GM19025 (cell line): ENCODE results near the gene TMEM147.
A peak's percentile ranks its signal among the peaks of the same experiment; 100 is the strongest.
"Not testable (repeated sequence)": the region's sequence is repeated elsewhere in the genome, so short reads cannot be mapped to it uniquely, and the experiment has no call there.

Experiments
- ATAC-seq: cut with Tn5 transposase; IDR thresholded peaks from one replicate; pipeline ENCODE4 v1.9.1; 2021; ENCODE audit warnings: mild to moderate bottlenecking, low read depth, moderate library complexity; ENCODE audit not compliant: unreplicated experiment

Gene TMEM147

GRCh38 chr19:35560271-35560670 lies 14.8 kb downstream of the TMEM147 start:
- no peak for ATAC-seq

DNA sequence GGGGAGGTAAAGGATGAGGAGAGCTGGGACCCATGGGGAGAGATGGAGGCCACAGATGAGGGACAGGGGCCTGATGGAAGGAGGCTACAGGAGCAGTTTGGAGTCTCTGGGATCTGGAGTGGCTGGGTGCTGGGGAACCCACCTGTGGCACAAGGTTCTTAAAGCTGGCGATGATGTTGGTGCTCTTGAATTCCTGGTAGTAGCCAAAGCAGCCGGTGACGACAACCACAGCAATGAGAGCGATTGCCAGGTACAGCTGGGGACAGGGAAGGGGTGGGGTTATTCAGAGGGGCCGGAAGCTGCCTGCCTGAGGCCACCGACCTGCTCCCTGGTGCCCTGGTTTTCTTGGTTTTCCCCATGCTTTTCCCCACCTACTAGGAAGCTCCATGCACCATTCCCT lies 15.3 kb downstream of the TMEM147 start:
- ATAC-seq = no peak

DNA sequence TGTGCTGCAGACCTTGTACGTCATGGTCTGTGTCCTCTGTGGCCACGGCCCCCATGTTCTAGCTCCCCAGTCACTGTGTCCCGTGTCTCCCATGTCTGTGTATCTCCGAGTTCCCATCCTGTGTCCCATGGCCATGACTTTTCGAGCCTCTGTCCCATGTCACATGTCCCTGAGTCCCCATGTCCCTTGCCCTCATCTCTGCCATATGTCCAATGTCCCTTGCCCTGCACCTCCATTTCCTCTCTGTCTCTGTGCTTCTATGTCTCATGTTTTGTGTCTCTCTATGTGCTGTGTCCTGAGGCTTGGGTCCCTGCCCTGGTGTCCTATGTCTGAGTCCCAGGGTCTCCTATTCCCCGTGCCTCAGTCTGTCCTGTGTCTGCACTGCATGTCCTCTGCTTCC lies 16.0 kb downstream of the TMEM147 start:
- no peak for ATAC-seq

GRCh38 chr19:35562336-35562735 lies 16.9 kb downstream of the TMEM147 start:
- ATAC-seq = no peak

GRCh38 chr19:35562776-35563175 lies 17.4 kb downstream of the TMEM147 start:
- no peak for ATAC-seq

GRCh38 chr19:35563207-35563829 lies 17.9 kb downstream of the TMEM147 start, which contains the start of gene ATP4A:
Gene ATP4A (minus strand): TSS chr19:35563658. CDS start chr19:35563629, 29 bp downstream.
- no peak for ATAC-seq

DNA sequence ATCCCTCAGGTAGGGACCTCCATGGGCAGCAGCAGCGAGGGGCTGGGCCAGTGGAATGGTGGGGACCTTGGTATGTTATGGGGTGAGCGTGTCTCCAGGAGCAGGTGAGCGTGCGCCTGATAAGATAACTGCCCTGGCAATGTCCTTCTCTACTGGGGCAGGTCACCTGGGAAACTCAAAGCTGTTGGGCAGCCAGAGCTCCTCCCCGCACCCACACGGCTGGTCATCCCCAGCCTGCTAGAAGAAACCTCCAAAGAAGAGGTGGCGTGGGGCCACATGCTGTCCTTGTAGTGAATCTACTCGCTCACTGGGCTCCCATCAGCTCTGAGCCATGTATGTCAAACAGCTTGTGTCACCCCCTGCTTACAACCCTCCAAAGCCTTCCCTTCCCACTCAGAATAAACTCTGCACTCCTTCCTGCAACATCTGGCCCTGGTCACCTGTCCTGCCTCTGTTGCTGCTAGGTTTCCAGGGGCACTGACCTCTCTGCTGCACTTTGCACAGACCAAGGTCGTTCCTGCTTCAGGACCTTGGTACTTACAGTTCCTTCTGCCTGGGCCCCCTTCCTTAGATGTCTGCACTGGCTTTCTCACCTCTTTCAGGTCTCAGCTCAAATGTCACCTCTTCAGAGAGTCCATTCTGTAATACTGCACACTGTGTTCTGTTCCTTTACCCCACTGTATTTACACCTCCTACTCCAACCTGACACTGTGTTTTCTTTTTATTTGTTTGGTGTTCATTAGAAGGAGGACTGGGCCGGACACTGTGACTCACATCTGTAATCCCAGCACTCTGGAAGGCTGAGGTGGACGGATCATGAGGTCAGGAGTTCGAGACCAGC lies 19.8 kb downstream of the TMEM147 start:
- no peak for ATAC-seq

- ATAC-seq = no peak
Measured at GRCh38 chr19:35566738-35567137, 21.3 kb downstream of the TMEM147 start.

GRCh38 chr19:35569281-35569781 lies 23.9 kb downstream of the TMEM147 start:
- ATAC-seq = no peak

GRCh38 chr19:35571406-35571965 lies 26.1 kb downstream of the TMEM147 start:
- no peak for ATAC-seq

GRCh38 chr19:35577918-35578317 lies 32.5 kb downstream of the TMEM147 start:
- ATAC-seq = no peak

- ATAC-seq = no peak
Measured at GRCh38 chr19:35578707-35579106, 33.3 kb downstream of the TMEM147 start.

DNA sequence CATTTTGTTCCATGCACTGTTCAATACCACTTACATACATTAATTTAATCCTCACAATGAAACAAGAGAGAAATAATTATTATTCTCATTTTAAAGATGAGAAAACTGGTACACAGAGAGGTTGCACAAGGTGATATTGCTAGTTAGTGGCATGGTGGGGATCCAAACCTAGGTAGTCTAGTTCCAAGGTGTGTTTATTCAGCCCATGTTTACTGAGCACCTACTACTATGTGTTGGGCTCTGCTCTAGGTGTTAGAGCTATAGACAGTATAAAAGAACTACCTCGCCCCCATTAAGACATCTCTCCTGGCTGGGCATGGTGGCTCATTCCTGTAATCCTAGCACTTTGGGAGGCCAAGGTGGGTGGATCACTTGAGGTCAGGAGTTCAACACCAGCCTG lies 37.3 kb downstream of the TMEM147 start:
- no peak for ATAC-seq

DNA sequence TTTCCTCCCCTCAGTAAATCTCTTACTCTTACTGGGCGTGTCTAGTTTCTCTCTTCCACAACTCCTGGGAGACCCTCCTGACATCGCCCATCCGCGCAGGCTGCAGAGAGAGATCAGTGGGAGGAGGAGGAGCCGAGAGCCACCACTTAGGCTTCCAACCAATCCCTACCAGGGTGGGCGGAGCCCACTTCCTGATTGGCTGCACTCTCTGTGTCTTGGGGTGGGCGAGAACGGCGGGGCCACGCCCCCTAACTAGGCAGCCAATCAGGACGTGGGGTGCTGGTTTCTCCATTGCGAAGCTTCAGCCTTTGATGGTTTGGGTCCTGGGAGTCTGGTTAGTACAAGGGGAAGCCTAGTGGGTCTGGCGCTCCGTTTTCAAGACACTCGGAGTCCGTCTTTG lies 40.4 kb downstream of the TMEM147 start, which contains the start of gene PMIS2:
Gene PMIS2, plus strand, starts transcription at position 326 of the 400 bp plus-strand sequence. CDS start 87 bp downstream, outside the sequence.
- ATAC-seq = no peak

DNA sequence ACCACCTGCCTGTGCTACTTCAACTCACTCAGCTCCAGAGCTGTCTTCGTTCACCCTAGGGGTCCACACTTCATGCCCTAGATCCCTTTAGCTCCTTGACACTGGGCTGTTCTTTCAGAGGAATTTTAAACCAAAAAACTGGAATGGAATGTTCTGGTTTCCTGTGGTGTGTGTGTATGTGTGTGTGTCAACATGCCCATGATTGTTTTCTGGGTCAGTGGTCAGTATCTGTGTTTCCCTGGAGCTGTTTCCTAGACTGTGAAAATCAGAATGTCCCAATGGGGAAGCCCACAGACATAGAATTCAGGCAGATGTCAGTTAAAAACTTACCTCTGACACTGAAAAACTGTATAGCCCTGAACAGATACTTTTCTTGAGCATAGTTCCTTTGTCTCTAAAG lies 41.9 kb downstream of the TMEM147 start:
- ATAC-seq = no peak

- no peak for ATAC-seq
Measured at GRCh38 chr19:35590875-35591274, 45.4 kb downstream of the TMEM147 start.

DNA sequence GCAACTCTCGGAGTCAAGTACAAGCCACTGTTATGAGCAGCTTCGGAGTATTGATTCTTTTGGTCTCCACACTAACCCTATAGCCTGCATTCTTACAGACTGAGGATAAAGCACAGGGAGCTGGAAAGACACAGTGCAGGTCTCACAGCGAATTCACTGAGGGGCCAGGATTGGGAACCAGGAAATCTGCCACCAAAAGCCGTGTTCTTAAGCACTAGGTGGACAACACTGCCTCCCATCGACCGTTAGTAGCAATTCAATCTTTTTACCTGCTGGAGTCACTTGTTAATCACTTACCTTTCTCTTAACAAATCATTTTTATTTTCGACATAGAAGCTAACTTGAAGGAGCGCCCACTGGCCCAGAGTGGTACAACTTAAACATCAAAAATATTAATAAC lies 46.8 kb downstream of the TMEM147 start:
- no peak for ATAC-seq

GRCh38 chr19:35595026-35595425 lies 49.6 kb downstream of the TMEM147 start:
- ATAC-seq = not testable (repeated sequence)

DNA sequence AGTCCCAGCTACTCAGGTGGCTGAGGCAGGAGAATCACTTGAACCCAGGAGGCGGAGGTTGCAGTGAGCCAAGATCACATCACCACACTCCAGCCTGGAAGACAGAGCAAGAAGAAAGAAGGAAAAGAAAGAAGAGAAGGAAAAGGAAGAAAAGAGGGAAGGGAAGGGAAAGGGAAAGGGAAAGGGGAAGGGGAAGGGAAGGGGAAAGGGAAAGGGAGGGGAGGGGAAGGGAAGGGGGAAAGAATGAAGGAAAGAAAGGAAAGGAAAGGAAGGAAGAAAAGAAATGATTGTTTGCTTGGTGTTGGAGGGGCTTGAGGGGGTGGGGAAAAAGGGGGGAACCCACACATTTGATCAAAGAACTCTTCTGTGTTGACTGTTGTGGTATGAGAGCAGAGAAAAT lies 50.5 kb downstream of the TMEM147 start:
- ATAC-seq = no peak

GRCh38 chr19:35596366-35596999 lies 51.1 kb downstream of the TMEM147 start:
- peak; percentile 58 for ATAC-seq
